OCI-M2 (cell line): ENCODE results near the gene CCNC.

Source experiments
- DNase-seq: peaks from one replicate; lab custom pipeline; 2025; ENCODE audit not compliant: unreplicated experiment; lab: John Stamatoyannopoulos, UW

Gene CCNC

DNA sequence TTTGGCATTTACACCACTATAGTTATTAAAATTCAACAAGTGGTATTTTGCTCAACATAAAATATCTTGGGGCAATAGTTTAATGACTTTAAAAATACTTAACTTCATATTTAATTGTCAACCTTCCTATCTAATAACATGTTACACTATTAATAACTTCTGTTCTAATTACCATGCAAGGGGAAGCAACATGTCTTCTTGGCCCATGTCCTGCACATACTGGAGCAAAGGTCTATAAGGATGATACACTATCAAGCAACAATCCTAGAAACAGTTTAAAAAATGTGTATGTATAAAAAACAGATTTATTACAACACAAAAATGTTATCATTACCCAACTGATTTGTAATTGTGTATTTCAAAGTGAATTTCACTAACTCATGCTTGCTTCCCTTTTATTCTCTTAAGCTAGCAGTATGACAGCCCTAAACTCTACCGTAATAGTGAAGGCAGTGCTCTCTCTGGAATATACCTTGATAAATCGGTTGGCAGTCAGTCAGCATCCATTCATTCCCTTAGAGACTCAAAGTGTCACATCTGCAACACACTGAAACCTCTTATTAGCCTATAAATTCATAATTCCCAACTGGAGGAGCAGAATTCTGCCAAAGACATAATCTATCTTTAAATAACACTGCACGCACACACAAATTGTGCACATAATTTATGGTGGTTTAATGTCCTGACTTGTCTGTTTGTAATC lies 18.3 kb downstream of the CCNC start:
- no peak for DNase-seq

DNA sequence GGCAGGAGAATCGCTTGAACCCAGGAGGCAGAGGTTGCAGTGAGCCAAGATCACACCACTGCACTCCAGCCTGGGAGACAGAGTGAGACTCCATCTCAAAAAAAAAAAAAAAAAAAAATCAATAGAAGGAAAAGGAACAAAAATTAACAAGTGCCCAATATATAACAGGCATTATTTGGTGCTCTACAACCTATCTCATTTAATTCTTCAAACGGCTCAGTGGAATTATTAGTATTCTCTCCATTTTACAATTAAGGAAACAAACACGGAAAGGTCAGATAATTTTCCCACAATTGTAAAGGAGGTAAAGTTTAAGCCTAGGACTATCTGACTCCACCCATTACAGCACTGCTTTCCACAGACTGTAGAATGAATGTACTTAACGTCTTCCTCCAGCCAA lies 19.8 kb downstream of the CCNC start:
- no peak for DNase-seq

DNA sequence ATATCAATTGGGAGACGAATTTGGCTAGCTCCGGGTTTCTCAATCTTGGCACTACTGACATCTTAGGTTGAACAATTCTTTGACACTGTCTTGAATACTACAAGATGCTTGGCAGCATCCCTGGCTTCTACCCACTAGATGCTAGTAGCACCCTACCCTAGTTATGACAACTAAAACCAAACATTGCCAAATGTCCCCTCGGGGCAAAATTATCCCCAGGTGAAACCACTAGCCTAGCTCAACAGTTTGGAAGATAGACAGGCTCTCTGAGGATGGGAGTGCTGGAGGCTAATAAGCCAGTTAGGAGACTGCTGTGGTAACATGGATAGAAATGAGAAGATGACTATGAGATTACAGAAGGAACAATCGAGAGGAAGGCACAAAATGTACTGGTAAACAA lies 20.9 kb downstream of the CCNC start:
- DNase-seq = no peak

DNA sequence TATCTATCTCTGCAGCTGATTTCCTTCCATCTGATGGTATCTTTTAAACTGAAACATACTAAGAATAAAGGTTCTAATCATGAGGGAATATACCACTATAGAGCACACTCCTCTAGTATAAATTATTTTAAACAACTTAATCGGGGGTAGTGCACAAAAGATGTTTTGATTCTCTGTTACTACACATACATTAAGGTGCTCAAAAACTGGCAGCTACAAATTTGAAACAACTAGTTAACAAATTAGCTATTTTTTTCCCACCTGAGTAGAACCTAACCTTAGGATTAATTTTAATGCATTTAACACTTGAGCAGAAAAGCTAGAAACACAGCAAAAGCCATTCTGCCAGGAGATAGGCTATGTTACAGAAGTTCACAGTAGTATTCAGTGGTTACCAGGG lies 23.0 kb downstream of the CCNC start:
- no peak for DNase-seq

DNA sequence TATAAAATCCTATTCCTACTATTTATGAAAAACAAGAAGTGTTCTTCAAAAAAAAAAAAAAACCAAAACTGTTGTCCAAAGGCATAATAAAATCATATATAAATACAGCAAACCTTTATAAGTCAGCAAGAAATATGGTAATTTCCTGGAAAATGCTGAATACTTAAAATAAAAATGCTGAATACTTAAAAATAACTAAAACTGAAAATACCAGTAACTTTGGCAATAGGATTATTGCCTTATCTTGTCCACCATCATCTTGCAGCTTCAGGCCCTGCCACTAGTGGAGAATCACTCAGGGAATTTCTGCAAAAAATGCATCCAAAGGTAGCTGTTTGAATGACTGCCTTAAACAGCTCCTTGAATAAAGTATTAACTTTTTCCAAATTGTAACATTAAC lies 24.5 kb downstream of the CCNC start:
- DNase-seq = no peak

DNA sequence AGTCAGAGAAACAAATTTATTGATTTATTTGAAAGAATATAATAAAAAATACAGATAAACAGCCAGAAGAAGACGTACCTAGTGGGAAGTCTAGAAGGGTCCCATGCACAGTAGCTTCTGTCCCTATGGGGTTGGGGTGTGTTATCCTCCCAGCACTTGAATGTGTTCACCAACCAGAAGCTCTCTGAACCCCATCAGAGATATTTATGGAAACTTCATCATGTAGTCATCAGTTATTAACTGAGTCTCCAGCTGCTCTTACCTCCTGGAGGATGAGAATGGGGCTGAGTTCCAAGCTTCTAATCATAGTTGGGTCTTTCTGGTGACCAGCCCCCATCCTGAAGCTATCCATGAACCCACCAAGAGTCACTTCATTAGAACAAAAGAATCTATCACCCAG lies 37.8 kb downstream of the CCNC start:
- no peak for DNase-seq

DNA sequence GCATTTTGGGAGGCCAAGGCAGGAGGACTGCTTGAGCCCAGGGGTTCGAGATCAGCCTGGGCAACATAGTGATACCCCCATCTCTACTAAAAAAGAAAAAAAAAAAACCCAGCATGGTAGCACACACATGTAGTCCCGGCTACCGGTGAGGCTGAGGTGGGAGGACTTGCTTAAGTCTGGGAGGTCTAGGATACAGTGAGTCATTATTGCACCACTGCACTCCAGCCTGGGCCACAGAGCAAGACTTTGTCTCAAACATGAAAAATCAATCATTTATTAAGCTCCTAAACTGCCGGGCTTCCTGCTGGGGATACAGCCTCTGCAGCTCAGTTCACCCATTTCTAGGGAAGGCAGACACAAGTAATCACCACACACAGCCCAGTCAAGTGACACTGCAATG lies 45.9 kb downstream of the CCNC start:
- no peak for DNase-seq

DNA sequence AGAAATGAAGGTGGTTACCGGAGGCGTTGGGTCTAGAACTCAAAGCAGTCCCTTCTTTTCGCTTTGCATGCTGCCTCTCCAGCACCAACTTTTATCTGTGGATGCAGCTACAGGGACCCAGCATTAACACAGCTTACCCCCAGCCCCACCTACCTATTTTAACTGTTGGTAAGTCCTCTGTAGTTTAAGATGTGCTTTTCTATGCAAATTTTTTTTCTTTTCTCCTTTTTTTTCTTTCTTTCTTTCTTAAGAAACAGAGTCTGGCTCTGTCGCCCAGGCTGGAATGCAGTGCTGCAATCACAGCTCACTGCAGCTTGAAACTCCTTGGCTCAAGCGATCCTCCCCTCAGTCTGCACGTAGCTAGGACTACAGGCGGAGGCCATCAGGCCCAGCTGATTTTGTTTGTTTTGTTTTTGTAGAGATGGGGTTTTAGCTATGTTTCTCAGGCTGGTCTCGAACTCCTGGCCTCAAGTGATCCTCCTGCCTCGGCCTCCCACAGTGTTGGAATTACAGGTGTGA lies 46.8 kb downstream of the CCNC start:
- DNase-seq = no peak

DNA sequence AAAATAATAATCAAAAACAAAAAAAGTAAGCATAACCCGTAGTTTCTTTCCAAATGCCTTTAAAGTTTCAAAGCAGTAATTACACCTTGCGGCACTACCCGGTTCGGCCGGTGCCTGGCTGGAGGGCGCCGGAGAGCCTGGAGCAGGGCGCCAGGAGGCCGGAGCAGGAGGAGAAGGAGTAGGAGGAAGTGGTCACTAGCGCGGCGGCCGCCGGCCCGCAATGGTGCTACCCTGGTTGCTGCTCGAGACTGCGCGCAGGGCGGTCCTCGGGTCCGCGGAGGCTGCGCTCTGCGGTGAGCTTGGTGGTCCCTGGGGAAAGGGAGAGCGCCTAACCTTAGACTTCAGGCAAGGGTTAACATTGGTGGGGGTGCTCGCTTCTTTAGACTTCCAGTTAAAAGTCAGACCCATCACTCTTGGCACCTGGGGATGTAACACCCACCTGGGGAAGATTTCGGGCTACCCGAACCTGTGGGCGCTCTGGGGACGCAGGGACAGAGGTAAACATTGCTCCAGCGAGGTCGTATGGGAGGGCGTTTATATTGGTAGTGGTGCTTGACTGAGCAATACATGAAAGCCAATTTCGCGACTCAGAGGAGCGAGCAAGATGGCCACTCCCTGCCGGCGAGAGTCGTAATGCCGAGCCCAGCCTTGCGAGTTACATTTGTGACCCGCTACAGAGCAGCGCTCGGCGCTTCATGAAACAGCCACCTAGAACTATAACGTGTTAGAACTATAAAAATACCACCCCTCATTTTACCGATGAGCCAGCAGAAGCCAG lies 47.4 kb downstream of the CCNC start:
- peak; percentile 85 for DNase-seq

DNA sequence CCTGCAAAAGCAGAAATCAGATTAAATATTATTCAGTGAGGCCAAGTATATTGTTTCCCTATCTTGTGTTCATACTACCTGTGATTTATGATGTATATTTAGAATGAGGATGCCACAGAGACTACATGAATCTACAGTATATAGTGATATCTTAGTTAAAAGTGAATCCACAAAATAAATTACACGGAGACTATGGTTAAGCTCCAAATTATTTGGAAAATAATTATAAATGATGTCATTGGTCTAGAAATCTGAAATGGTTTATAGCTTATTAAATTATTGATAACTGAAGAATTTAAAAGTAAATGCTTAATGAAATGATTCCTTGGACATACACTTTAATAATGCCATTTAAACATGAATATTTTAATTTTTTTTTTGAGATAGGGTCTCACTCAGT lies 49.0 kb downstream of the CCNC start:
- DNase-seq = no peak

DNA sequence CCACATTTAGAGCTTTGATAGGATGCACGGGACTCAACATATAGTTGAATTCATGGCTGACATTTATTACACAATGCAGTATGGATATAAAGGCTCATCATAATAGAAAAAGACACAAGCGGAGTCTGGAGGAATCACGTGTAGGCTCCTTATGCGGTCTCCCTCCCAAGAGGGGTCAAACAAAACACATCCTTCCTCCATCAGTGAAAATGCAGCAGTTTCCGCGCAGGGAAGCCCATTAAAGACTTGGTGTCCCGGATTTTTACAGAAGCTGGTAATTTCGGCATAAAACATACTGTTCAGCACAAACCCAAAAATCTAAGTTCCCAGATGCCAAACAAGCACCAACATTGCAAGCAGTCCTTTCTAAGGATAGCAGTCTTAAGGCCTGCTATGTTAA lies 54.4 kb downstream of the CCNC start:
- DNase-seq = no peak

DNA sequence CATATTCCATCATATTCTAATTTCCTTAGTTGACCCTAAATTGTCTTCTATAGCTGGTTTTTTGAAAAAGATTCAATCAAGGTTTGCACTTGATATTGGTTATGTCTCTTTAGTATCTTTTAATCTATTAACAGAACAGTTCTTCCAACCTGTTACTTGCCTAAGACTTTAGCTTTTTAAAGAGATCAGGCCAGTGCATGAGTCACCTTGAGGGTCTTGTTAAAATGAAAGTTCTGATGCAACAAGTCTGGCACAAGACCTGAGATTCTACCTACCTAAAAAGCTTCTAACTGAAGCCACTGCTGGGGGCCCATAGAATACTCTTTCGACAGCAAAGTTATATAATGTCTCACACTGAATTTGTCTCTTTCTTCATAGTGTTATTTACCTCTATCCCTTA lies 56.4 kb downstream of the CCNC start:
- no peak for DNase-seq

DNA sequence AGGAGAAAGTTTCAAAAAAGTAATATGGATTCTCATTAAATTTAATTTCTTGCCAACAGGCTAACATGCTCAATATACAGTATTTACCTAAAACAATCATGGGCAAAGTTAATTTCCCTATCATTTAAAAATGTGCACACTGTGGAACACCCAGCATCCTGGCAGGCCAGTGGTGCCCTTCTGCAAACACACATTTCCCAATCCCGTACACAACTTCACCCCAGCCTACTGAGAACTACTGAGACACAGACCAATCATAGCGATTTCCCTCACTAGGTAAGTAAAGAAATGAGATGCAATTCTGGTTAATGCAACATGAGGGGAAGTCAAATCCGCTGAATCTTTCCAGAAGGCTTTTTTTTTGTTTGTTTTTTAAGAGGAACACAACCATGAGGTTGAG lies 60.8 kb downstream of the CCNC start:
- DNase-seq = no peak

DNA sequence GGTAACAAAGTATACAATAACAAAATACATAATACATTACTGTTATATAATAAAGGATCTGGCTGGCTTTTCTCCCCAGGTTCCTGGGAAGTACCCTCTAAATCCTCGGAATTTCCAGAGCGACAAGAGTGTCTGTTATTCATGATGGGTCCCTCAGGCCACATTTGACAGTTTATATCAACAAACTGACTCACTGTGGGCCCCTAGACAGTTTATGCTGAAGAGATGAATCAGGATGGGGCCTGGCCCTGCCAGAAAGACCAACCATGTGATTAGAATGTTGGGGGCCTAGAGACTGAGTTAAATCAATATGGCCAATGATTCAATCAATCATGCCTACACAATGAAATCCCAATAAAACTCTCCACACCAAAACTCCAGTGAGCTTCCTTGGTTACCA lies 66.7 kb downstream of the CCNC start:
- DNase-seq = no peak

DNA sequence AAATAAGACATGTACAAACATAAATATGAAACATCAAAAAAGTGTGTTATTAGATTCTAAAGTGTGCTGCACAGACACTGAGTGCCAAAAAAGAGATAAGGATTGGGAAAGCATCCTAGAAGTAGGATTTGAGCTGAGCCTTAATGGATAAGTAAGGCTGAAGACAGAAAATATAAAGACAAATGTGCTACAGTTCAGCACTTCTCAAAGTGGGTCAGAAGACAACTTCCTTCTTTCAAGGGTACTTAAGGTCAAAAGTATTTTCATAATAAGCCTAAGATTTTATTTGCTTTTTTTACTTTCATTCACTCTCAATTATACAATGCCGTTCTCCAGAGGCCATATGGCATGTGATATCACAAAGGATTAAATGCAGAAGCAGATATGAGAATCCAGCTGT lies 70.0 kb downstream of the CCNC start:
- no peak for DNase-seq

DNA sequence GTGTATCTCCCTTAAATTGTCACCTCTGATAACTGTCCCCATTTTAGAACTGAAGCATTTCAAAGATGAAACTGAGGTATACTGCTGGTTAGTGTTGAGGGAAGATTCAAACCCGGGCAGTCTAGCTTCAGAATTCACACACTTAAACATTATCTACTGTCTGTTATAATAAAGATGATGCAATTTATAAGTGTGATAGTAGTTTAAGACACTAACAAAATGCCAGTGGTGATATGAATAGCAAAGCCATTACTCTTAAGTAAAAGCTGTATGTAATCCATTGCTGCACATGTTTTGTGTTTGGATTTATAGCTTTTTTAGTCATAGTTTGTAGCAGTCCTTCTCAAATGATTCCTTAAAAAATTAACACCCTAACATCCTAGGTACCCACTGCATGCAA lies 73.0 kb downstream of the CCNC start:
- no peak for DNase-seq
